NCI-H345 (cell line): ENCODE results near the gene ZC3H7A.

Source experiments
- DNase-seq: peaks from one replicate; lab custom pipeline; 2025; lab: John Stamatoyannopoulos, UW

The ZC3H7A gene

DNA sequence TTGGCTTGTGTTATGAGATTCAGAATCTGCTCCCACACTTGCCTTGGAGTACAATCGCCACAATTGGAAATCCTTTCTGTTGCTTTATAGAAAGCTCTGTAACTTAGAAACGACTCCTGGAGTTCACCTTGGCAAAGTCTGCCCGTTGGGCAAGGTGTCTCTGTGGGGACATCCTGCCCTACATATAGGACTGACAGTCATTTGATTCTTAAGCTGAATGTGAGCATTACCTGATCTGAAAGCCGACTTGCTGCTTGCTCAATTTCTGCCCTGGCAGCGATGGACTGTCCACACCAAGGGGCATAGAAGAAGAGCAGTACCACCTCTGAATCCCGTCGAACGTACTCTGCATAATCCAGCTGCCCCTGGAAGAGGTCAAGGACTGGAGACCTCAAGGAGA is 61.3 kb downstream of the ZC3H7A start:
- DNase-seq: no peak

DNA sequence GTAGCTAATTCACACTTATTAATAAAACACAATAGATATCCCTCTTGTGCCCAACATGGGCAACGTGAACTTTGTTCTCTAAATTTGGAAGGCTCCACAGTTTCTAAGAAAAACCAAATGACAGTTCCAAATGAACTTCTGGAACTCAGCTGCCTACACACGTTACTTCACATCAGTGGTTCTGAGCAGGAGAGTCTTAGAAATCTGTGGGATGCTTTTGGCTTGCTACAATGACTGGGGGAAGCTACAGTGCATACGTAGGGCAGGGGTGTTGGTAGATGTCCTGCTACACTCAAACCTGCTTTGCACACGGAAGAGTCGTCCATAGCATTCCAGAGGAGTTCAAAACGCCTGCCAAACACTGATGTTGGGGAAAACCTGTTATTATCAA is 62.4 kb downstream of the ZC3H7A start:
- DNase-seq: no peak

DNA sequence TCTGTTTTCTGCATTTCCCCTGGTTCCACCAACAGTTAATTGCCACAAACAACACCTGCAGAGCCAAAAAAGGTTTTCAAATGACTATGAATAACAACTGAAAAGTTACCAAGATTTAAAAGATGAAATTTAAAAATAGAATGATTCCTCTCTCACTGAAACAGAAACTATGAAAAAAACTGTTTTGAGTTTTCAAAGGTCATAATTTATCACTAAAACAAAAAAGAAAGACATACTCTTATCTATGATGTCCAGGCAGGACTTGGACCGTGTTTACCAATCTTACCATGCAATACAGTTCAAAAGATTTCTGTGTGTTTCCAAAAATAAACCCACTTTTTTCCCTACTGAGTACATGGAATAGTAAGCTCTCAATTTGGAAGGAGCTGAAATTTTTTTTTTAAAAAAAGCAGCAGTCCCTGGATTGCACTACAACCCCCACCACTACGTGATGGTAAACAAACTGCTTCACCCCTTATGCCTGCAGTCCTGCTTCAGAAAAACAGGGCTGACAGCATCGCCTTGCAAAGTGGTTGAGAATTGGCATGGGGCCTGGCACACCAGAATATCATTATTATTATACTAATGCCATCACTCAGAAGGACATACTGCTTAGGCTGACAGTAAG is 62.9 kb downstream of the ZC3H7A start:
- no peak for DNase-seq

DNA sequence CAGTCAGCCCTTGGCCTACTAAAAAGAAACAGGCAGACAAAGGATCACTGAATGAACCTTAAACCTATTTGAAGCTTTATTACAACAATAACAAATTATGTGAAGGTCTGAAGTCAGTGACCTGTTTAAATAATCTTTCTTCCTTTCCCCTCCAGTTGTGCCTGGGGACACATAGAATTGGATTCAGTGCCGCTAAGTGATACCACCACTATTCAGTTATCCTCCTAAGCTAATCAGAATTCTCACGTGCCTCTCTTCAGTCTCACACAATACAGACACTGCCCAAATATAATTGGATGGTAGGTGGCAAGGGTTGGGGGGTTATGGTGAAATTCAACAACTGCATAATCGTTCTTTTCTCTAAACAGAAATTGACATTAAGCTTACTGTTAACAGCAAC is 65.8 kb downstream of the ZC3H7A start:
- DNase-seq: no peak

DNA sequence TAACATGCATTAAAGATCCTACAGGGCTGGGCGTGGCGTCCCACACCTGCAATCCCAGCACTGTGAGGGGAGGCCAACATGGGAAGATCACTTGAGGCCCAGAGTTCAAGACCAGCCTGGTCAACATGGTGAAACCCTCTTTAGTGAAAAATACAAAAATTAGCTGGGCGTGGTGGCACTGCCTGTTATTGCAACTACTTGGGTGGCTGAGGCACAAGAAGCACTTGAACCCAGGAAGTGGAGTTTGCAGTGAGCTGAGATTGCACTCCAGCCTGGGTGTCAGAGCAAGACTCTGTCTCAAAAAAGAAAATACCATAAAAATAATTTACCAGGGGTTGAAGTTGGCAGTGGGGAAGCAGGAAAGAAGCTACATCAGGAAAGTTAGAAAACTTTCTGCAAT is 67.3 kb downstream of the ZC3H7A start:
- no peak for DNase-seq

DNA sequence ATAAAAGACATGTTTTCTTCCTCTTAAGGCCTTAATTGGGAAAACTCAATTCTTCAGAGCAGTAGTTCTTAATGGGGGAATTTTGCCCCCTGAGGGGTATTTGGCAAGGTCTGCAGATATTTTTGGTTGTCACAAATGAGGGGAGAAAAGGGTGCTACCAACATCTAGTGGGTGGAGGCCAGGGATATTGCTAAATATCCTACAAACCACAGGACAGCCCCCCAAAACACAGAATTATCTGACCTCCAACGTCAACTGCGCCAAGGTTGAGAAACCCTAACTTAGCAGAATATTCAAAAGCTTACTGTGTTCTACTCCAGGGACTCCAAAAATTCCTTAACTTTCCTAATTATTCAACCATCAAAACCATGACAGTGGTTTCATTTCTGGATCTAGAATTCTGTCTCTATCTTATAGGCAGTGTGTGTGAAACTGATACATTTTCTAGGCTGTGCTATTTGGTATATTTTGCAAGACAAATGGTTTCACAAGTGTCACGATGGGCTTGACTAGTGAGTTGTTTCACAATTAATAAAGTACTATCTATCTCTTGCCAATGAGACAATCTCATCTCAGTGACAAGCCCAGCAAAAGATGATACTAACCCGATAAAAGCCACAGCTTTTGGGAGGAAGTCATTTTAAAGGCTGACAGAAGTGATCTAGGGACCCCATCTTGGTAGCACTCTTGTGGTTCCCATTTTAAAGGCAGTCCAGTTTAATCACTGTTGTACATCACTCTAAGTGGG is 69.1 kb downstream of the ZC3H7A start:
- no peak for DNase-seq

- no peak for DNase-seq
These were observed 71.0 kb downstream of the ZC3H7A start for GRCh38 chr16:11726008-11726407.

DNA sequence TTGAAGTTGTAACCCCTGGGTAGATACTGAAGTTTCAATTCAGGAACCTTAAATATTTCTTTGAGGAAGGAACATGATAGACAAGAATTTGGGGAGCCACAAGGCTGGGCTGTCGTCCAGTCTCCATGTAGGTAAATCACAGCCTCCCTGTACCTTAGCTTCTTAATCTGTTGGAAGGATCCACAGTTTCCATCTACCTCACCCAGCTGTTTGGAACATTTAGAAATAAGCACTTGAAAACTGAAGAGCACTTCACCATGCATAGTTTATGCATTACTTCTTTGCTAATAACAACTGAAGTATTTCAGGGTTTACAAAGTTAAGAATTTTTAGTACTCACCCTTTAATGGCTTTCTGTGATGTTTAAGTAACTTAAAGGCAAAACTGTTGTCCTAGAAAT is 71.6 kb downstream of the ZC3H7A start:
- DNase-seq: peak; percentile 18

GRCh38 chr16:11722468-11722808 is 74.6 kb downstream of the ZC3H7A start:
- DNase-seq: no peak

GRCh38 chr16:11721781-11722467 is 75.1 kb downstream of the ZC3H7A start:
- no peak for DNase-seq

- DNase-seq: no peak
These were observed 77.3 kb downstream of the ZC3H7A start for GRCh38 chr16:11719762-11720161.

- no peak for DNase-seq
These were observed 77.9 kb downstream of the ZC3H7A start for GRCh38 chr16:11719171-11719570.

GRCh38 chr16:11717811-11718210 is 79.2 kb downstream of the ZC3H7A start:
- DNase-seq: no peak

DNA sequence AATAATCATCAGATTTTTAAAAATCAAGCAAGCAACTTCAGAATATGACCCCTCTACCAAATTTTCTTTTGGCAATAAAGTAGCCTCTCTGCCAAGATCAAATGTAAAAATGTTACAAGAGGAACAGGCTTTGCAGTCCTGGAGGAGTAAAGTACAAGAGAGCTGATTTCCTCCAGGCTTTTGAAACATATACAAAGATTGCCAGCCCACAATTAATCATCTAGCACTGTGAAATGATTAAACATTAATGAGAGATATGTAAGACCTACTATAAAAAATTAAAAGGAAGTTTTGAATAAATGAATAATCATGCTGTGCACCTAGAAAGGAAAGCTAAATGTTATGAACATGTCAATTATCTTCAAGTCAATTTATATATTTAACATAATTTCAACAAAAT is 80.7 kb downstream of the ZC3H7A start:
- no peak for DNase-seq

DNA sequence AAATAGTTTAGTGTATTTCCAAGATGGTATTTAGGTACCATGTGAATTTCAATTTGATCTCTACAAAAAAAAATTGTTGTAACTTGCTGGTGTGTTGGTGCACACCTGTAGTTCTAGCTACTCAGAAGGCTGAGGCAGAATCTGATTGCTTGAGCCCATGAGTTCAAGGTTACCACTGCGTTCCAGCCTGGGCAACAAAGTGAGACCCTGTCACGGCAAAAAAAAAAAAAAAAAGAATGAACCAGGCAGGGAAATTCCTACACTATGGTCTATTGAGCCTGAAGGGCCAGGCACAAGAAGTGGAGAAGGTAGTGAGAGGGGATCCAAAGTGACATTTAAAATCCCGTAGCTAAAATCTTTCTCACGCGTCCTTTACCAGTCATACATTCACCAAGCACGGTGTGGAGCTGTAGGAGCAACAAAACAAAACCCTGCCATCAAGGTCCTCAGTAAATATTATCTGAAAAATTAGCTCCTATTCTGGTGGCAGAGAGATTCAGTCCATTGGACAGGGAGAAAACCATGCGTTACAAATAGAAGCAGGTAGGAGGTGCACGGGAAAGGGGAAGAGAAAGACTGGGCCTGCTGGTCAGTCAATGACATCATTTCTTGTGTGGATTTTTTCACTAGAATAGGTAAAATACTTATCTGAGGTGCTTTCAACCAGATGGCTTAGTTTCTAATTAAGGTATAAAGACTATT is 81.7 kb downstream of the ZC3H7A start:
- DNase-seq: no peak

DNA sequence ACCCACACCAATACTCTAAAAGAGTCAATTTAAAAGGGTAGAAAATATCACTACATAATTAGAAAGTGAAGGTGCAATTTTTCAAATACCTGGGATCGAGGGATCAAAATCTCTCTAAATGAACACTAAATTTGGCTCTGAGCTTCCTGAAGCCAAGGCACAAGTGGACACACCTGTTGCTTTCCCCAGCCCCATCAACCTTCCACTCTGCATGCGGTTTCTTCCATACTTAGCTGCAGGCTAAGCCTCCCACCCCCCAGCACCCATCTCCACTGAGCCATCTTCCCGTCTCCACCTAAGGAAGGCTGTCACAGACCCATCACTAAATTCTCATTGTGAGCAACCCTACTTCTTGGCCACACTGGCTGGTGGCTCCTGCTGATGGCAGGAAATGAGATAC is 84.9 kb downstream of the ZC3H7A start:
- no peak for DNase-seq

DNA sequence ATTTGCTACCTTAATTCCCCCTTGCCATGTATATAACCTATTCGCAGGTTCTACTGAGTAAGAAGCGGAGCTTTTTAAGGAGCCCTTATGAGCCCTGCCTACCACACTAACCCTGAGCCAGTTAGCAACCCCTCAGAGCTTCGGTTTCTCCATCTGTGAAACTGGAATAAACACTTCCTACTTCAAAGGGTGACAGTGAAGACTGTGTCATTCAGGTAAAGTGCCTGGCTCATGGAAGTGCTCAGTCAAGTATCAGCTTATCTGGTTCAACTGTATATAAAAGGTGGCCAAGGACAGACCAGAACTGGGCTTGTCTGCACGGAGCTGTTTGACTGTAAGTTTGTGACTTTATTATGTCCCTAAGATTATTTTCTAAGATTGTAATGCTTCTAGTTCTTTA is 85.4 kb downstream of the ZC3H7A start:
- no peak for DNase-seq

DNA sequence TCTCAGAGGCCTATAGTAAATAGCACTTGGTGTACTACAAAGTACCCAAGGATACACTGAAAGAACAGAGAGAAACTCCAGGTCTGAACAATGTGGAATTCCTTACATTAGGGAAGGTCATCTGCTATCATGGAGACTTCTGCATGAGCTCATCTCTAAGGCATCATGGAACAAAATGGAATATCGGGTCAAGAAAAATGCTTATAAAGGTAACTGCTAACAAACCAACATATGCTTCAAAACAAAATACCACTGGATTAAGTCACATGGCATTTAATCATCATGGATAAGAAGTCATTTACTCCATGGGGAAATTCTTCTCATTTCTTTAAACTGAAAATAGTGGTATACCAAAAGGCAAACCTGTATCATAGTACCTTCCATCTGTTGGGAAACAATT is 88.6 kb downstream of the ZC3H7A start:
- DNase-seq: no peak

DNA sequence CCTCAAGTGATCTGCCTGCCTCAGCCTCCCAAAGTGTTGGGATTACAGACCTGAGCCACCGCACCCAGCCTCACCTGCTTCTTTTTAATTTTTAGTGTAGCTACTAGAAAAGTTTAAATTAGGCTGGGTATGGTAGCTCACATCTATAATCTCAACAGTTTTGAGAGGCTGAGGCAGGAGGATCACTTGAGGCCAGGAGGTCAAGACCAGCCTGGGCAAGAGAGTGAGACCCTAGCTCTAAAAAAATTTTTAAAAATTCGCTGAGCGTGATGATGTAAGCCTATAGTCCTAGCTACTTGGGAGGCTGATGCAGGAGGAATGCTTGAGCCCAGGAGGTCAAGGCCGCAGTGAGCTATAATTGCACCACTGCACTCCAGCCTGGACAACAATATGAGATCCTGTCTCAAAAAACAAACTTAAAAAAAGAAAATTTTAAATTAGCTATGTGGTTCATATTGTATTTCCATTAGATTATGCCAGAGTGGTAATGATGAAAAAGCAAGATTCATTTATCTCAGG is 89.3 kb downstream of the ZC3H7A start:
- DNase-seq: no peak

GRCh38 chr16:11706180-11706742 is 90.8 kb downstream of the ZC3H7A start:
- DNase-seq: no peak

GRCh38 chr16:11705311-11706025 is 91.6 kb downstream of the ZC3H7A start:
- no peak for DNase-seq
